NCI-H446 (cell line): Measurements from ENCODE around the gene SPRR2G.
"Not testable (repeated sequence)": the region's sequence is repeated elsewhere in the genome, so short reads cannot be mapped to it uniquely, and the experiment has no call there.

Source experiments
- DNase-seq, 2 experiments: peaks; one replicate each; lab custom pipeline; 2025; lab: John Stamatoyannopoulos, UW

Gene SPRR2G

DNA sequence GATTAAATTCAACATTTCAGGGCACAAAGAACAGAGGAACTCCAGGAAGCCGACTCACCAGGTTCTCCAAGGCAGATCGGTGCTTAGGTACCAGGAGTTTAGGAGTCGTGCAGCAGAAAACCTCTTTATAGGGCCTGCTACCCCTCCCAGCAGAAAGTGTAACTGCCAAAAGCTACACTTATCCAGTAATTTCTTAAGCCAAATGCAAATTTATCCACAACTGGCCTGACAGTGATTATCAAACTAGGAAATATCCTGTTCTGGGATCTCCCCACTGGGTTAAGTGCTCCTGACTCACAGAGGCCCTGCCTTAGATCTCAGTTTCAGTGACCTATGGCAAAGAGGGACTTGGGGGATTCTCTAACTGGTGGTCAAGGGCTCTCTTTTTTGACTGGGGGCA lies 37.3 kb downstream of the SPRR2G start, which contains the start of gene SPRR2F:
Gene SPRR2F (minus strand): TSS at position 101 of the 400 bp plus-strand sequence. CDS start 783 bp downstream, outside the sequence.
- no peak for DNase-seq

DNA sequence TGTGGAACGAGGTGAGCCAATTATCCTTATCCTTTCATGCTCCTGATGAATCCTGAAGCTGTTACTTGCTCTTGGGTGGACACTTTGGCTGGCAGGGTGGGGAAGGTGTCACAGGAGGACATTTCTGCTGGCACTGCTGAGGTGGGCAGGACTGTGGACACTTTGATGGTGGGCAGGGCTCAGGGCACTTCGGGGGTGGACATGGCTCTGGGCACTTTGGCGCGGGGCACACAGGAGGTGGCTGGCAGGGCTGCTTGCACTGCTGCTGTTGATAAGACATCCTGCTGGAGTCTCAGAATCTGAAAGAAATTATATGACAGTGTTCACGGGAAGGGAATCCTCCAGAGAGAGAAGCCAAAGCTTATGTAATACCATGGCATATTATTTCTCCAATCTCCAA lies 38.2 kb downstream of the SPRR2G start:
- not testable (repeated sequence) for DNase-seq

DNA sequence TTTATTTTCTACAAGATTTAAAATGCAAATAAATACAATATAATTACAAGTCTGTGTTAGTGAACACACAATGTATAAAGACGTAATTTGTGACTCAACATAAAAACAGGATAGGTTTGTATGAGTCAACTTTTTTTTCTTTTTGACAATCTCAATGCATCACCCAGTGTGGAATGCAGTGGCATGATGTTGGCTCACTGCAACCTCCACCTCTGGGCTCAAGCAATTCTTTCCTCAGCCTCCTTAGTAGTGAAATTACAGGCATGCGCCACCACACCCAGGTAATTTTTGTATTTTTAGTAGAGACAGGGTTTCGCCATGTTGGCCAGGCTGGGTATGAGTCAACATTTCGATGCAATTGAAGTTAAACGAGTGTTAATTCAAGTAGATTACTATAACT lies 50.4 kb downstream of the SPRR2G start:
- no peak for DNase-seq
